ENCODE results near the gene WDR81.

GRCh38 chr17:1725642-1726511 lies 1.4 kb downstream of the WDR81 start:
- TF ChIP-seq, protein P1, sequence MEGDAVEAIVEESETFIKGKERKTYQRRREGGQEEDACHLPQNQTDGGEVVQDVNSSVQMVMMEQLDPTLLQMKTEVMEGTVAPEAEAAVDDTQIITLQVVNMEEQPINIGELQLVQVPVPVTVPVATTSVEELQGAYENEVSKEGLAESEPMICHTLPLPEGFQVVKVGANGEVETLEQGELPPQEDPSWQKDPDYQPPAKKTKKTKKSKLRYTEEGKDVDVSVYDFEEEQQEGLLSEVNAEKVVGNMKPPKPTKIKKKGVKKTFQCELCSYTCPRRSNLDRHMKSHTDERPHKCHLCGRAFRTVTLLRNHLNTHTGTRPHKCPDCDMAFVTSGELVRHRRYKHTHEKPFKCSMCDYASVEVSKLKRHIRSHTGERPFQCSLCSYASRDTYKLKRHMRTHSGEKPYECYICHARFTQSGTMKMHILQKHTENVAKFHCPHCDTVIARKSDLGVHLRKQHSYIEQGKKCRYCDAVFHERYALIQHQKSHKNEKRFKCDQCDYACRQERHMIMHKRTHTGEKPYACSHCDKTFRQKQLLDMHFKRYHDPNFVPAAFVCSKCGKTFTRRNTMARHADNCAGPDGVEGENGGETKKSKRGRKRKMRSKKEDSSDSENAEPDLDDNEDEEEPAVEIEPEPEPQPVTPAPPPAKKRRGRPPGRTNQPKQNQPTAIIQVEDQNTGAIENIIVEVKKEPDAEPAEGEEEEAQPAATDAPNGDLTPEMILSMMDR (IDR thresholded peaks at IDR 0.05; ENCODE audit: insufficient read depth, low read length): no peak
- no peak for TF ChIP-seq POLR2AphosphoS5 (IDR thresholded peaks at IDR 0.05; ENCODE audit: low read depth)
- TF ChIP-seq, protein P2, sequence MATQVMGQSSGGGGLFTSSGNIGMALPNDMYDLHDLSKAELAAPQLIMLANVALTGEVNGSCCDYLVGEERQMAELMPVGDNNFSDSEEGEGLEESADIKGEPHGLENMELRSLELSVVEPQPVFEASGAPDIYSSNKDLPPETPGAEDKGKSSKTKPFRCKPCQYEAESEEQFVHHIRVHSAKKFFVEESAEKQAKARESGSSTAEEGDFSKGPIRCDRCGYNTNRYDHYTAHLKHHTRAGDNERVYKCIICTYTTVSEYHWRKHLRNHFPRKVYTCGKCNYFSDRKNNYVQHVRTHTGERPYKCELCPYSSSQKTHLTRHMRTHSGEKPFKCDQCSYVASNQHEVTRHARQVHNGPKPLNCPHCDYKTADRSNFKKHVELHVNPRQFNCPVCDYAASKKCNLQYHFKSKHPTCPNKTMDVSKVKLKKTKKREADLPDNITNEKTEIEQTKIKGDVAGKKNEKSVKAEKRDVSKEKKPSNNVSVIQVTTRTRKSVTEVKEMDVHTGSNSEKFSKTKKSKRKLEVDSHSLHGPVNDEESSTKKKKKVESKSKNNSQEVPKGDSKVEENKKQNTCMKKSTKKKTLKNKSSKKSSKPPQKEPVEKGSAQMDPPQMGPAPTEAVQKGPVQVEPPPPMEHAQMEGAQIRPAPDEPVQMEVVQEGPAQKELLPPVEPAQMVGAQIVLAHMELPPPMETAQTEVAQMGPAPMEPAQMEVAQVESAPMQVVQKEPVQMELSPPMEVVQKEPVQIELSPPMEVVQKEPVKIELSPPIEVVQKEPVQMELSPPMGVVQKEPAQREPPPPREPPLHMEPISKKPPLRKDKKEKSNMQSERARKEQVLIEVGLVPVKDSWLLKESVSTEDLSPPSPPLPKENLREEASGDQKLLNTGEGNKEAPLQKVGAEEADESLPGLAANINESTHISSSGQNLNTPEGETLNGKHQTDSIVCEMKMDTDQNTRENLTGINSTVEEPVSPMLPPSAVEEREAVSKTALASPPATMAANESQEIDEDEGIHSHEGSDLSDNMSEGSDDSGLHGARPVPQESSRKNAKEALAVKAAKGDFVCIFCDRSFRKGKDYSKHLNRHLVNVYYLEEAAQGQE (IDR thresholded peaks at IDR 0.05; ENCODE audit: insufficient replicate concordance, low read depth): no peak
